ENCODE measurements around the gene PANX3.

Gene PANX3

GRCh38 chr11:124648610-124649009, 37.4 kb downstream of the PANX3 start:
- no peak overlapping the region for H3K4me3 ChIP-seq (ENCODE audit: low read depth in 1 of 5, low read length in 5 of 5)
- no peak overlapping the region for H3K27ac ChIP-seq (ENCODE audit: low read depth, low read length)
- H3K36me3 ChIP-seq (ENCODE audit: control insufficient read depth in 5 of 5, insufficient read depth in 5 of 5, low read length in 5 of 5): peaks cover 7 to 25% (median 17%) of the 10 kb centered on the region in 5 donors
- no peak overlapping the region for H3K9ac ChIP-seq (ENCODE audit: low read length in 5 of 5)
- H3K27me3 ChIP-seq (ENCODE audit: control insufficient read depth in 5 of 5, insufficient read depth in 4 of 5, low read length in 5 of 5): no peaks in the 10 kb centered on the region
- H3K4me1 ChIP-seq (ENCODE audit: control insufficient read depth in 5 of 5, insufficient read depth in 5 of 5, low read length in 5 of 5): peaks cover 0 to 5% (median 4%) of the 10 kb centered on the region in 5 donors
- no peaks in the 10 kb centered on the region for H3K9me3 ChIP-seq (ENCODE audit: control insufficient read depth in 5 of 5, low read length in 5 of 5)

GRCh38 chr11:124656774-124657630, 45.8 kb downstream of the PANX3 start:
- no peaks in the 10 kb centered on the region for H3K9me3 ChIP-seq (ENCODE audit: control insufficient read depth in 5 of 5, low read length in 5 of 5)
- no peak overlapping the region for H3K27ac ChIP-seq (ENCODE audit: low read depth, low read length)
- H3K4me1 ChIP-seq (ENCODE audit: control insufficient read depth in 5 of 5, insufficient read depth in 5 of 5, low read length in 5 of 5): peaks cover 0 to 6% (median 4%) of the 10 kb centered on the region in 5 donors
- H3K36me3 ChIP-seq (ENCODE audit: control insufficient read depth in 5 of 5, insufficient read depth in 5 of 5, low read length in 5 of 5): peaks cover 5 to 24% (median 8%) of the 10 kb centered on the region in 5 donors
- no peaks in the 10 kb centered on the region for H3K27me3 ChIP-seq (ENCODE audit: control insufficient read depth in 5 of 5, insufficient read depth in 4 of 5, low read length in 5 of 5)
- H3K4me3 ChIP-seq (ENCODE audit: low read depth in 1 of 5, low read length in 5 of 5): no peak overlapping the region
- no peak overlapping the region for H3K9ac ChIP-seq (ENCODE audit: low read length in 5 of 5)

GRCh38 chr11:124657904-124658303, 46.7 kb downstream of the PANX3 start:
- Histone ChIP-seq H3K36me3 (ENCODE audit: control insufficient read depth in 5 of 5, insufficient read depth in 5 of 5, low read length in 5 of 5) (peaks cover 5 to 23% (median 7%) of the 10 kb centered on the region in 5 donors), H3K4me3 (ENCODE audit: low read depth in 1 of 5, low read length in 5 of 5) (no peak overlapping the region), H3K9me3 (ENCODE audit: control insufficient read depth in 5 of 5, low read length in 5 of 5) (no peaks in the 10 kb centered on the region), H3K27ac (ENCODE audit: low read depth, low read length) (no peak overlapping the region), H3K27me3 (ENCODE audit: control insufficient read depth in 5 of 5, insufficient read depth in 4 of 5, low read length in 5 of 5) (no peaks in the 10 kb centered on the region), H3K4me1 (ENCODE audit: control insufficient read depth in 5 of 5, insufficient read depth in 5 of 5, low read length in 5 of 5) (peaks cover 0 to 6% (median 4%) of the 10 kb centered on the region in 5 donors), H3K9ac (ENCODE audit: low read length in 5 of 5) (no peak overlapping the region)

GRCh38 chr11:124658501-124658900, 47.3 kb downstream of the PANX3 start:
- H3K36me3 ChIP-seq (ENCODE audit: control insufficient read depth in 5 of 5, insufficient read depth in 5 of 5, low read length in 5 of 5): peaks cover under 1 to 18% (median 6%) of the 10 kb centered on the region in 5 donors
- H3K9me3 ChIP-seq (ENCODE audit: control insufficient read depth in 5 of 5, low read length in 5 of 5): no peaks in the 10 kb centered on the region
- H3K9ac ChIP-seq (ENCODE audit: low read length in 5 of 5): no peak overlapping the region
- no peaks in the 10 kb centered on the region for H3K27me3 ChIP-seq (ENCODE audit: control insufficient read depth in 5 of 5, insufficient read depth in 4 of 5, low read length in 5 of 5)
- no peak overlapping the region for H3K4me3 ChIP-seq (ENCODE audit: low read depth in 1 of 5, low read length in 5 of 5)
- H3K27ac ChIP-seq (ENCODE audit: low read depth, low read length): no peak overlapping the region
- H3K4me1 ChIP-seq (ENCODE audit: control insufficient read depth in 5 of 5, insufficient read depth in 5 of 5, low read length in 5 of 5): peaks cover 0 to 6% (median 4%) of the 10 kb centered on the region in 5 donors

- H3K36me3 ChIP-seq (ENCODE audit: control insufficient read depth in 5 of 5, insufficient read depth in 5 of 5, low read length in 5 of 5): peaks cover 0 to 15% (median 6%) of the 10 kb centered on the region in 5 donors
- H3K9me3 ChIP-seq (ENCODE audit: control insufficient read depth in 5 of 5, low read length in 5 of 5): no peaks in the 10 kb centered on the region
- H3K4me1 ChIP-seq (ENCODE audit: control insufficient read depth in 5 of 5, insufficient read depth in 5 of 5, low read length in 5 of 5): peaks cover 0 to 6% (median 4%) of the 10 kb centered on the region in 5 donors
- H3K27me3 ChIP-seq (ENCODE audit: control insufficient read depth in 5 of 5, insufficient read depth in 4 of 5, low read length in 5 of 5): no peaks in the 10 kb centered on the region
- H3K9ac ChIP-seq (ENCODE audit: low read length in 5 of 5): no peak overlapping the region
- no peak overlapping the region for H3K27ac ChIP-seq (ENCODE audit: low read depth, low read length)
- no peak overlapping the region for H3K4me3 ChIP-seq (ENCODE audit: low read depth in 1 of 5, low read length in 5 of 5)
Observed at GRCh38 chr11:124658986-124659385, 47.8 kb downstream of the PANX3 start.

- H3K9me3 ChIP-seq (ENCODE audit: control insufficient read depth in 5 of 5, low read length in 5 of 5): no peaks in the 10 kb centered on the region
- peaks cover 0 to 6% (median 4%) of the 10 kb centered on the region in 5 donors for H3K4me1 ChIP-seq (ENCODE audit: control insufficient read depth in 5 of 5, insufficient read depth in 5 of 5, low read length in 5 of 5)
- no peak overlapping the region for H3K4me3 ChIP-seq (ENCODE audit: low read depth in 1 of 5, low read length in 5 of 5)
- H3K27ac ChIP-seq (ENCODE audit: low read depth, low read length): no peak overlapping the region
- peaks cover 5 to 17% (median 9%) of the 10 kb centered on the region in 5 donors for H3K36me3 ChIP-seq (ENCODE audit: control insufficient read depth in 5 of 5, insufficient read depth in 5 of 5, low read length in 5 of 5)
- H3K9ac ChIP-seq (ENCODE audit: low read length in 5 of 5): no peak overlapping the region
- no peaks in the 10 kb centered on the region for H3K27me3 ChIP-seq (ENCODE audit: control insufficient read depth in 5 of 5, insufficient read depth in 4 of 5, low read length in 5 of 5)
Observed at GRCh38 chr11:124661553-124661952, 50.3 kb downstream of the PANX3 start.

GRCh38 chr11:124662106-124662505, 50.9 kb downstream of the PANX3 start:
- no peaks in the 10 kb centered on the region for H3K27me3 ChIP-seq (ENCODE audit: control insufficient read depth in 5 of 5, insufficient read depth in 4 of 5, low read length in 5 of 5)
- H3K9ac ChIP-seq (ENCODE audit: low read length in 5 of 5): no peak overlapping the region
- peaks cover 0 to 6% (median 4%) of the 10 kb centered on the region in 5 donors for H3K4me1 ChIP-seq (ENCODE audit: control insufficient read depth in 5 of 5, insufficient read depth in 5 of 5, low read length in 5 of 5)
- H3K4me3 ChIP-seq (ENCODE audit: low read depth in 1 of 5, low read length in 5 of 5): no peak overlapping the region
- H3K27ac ChIP-seq (ENCODE audit: low read depth, low read length): no peak overlapping the region
- peaks cover 5 to 17% (median 12%) of the 10 kb centered on the region in 5 donors for H3K36me3 ChIP-seq (ENCODE audit: control insufficient read depth in 5 of 5, insufficient read depth in 5 of 5, low read length in 5 of 5)
- H3K9me3 ChIP-seq (ENCODE audit: control insufficient read depth in 5 of 5, low read length in 5 of 5): no peaks in the 10 kb centered on the region

GRCh38 chr11:124663861-124664260, 52.6 kb downstream of the PANX3 start:
- Histone ChIP-seq H3K4me3 (ENCODE audit: low read depth in 1 of 5, low read length in 5 of 5) (no peak overlapping the region), H3K36me3 (ENCODE audit: control insufficient read depth in 5 of 5, insufficient read depth in 5 of 5, low read length in 5 of 5) (peaks cover 5 to 22% (median 13%) of the 10 kb centered on the region in 5 donors), H3K27me3 (ENCODE audit: control insufficient read depth in 5 of 5, insufficient read depth in 4 of 5, low read length in 5 of 5) (no peaks in the 10 kb centered on the region), H3K4me1 (ENCODE audit: control insufficient read depth in 5 of 5, insufficient read depth in 5 of 5, low read length in 5 of 5) (no peaks in the 10 kb centered on the region), H3K9me3 (ENCODE audit: control insufficient read depth in 5 of 5, low read length in 5 of 5) (no peaks in the 10 kb centered on the region), H3K9ac (ENCODE audit: low read length in 5 of 5) (no peak overlapping the region), H3K27ac (ENCODE audit: low read depth, low read length) (no peak overlapping the region)

GRCh38 chr11:124667601-124668000, 56.4 kb downstream of the PANX3 start:
- H3K9me3 ChIP-seq (ENCODE audit: control insufficient read depth in 5 of 5, low read length in 5 of 5): no peaks in the 10 kb centered on the region
- no peaks in the 10 kb centered on the region for H3K27me3 ChIP-seq (ENCODE audit: control insufficient read depth in 5 of 5, insufficient read depth in 4 of 5, low read length in 5 of 5)
- no peak overlapping the region for H3K4me3 ChIP-seq (ENCODE audit: low read depth in 1 of 5, low read length in 5 of 5)
- no peak overlapping the region for H3K27ac ChIP-seq (ENCODE audit: low read depth, low read length)
- peaks cover 5 to 19% (median 10%) of the 10 kb centered on the region in 5 donors for H3K36me3 ChIP-seq (ENCODE audit: control insufficient read depth in 5 of 5, insufficient read depth in 5 of 5, low read length in 5 of 5)
- H3K4me1 ChIP-seq (ENCODE audit: control insufficient read depth in 5 of 5, insufficient read depth in 5 of 5, low read length in 5 of 5): peaks cover 0 to 5% (median 3%) of the 10 kb centered on the region in 5 donors
- H3K9ac ChIP-seq (ENCODE audit: low read length in 5 of 5): no peak overlapping the region

GRCh38 chr11:124669193-124669592, 58.0 kb downstream of the PANX3 start:
- Histone ChIP-seq H3K4me3 (ENCODE audit: low read depth in 1 of 5, low read length in 5 of 5) (no peak overlapping the region), H3K36me3 (ENCODE audit: control insufficient read depth in 5 of 5, insufficient read depth in 5 of 5, low read length in 5 of 5) (peaks cover 5 to 19% (median 10%) of the 10 kb centered on the region in 5 donors)

More at GRCh38 chr11:124669193-124669592, 58.0 kb downstream of the PANX3 start:
- Histone ChIP-seq H3K9me3 (ENCODE audit: control insufficient read depth in 5 of 5, low read length in 5 of 5) (no peaks in the 10 kb centered on the region), H3K27me3 (ENCODE audit: control insufficient read depth in 5 of 5, insufficient read depth in 4 of 5, low read length in 5 of 5) (no peaks in the 10 kb centered on the region), H3K9ac (ENCODE audit: low read length in 5 of 5) (no peak overlapping the region), H3K27ac (ENCODE audit: low read depth, low read length) (no peak overlapping the region), H3K4me1 (ENCODE audit: control insufficient read depth in 5 of 5, insufficient read depth in 5 of 5, low read length in 5 of 5) (peaks cover 0 to 14% (median 12%) of the 10 kb centered on the region in 5 donors)

Data from subcutaneous abdominal adipose tissue (tissue), 5 donors.